HG02678 (cell line): ENCODE data around the gene NLGN1.

Experiments
- ATAC-seq: cut with Tn5 transposase; IDR thresholded peaks from one replicate; pipeline ENCODE4 v1.9.1; 2021; ENCODE audit warnings: mild to moderate bottlenecking, moderate library complexity; ENCODE audit not compliant: unreplicated experiment

Gene NLGN1

GRCh38 chr3:173706630-173707029 lies 309.1 kb downstream of the NLGN1 start:
- ATAC-seq, result no peak

- ATAC-seq, result no peak
These were observed 310.6 kb downstream of the NLGN1 start for GRCh38 chr3:173708191-173708590.

- no peak for ATAC-seq
These were observed 311.5 kb downstream of the NLGN1 start for GRCh38 chr3:173709026-173709425.

- ATAC-seq, result no peak
These were observed 314.1 kb downstream of the NLGN1 start for GRCh38 chr3:173711619-173712018.

- ATAC-seq, result no peak
These were observed 322.0 kb downstream of the NLGN1 start for GRCh38 chr3:173719585-173719984.

GRCh38 chr3:173725507-173725906 lies 328.0 kb downstream of the NLGN1 start:
- no peak for ATAC-seq

GRCh38 chr3:173730391-173730790 lies 332.8 kb downstream of the NLGN1 start:
- ATAC-seq, result no peak

GRCh38 chr3:173732237-173732636 lies 334.7 kb downstream of the NLGN1 start:
- ATAC-seq, result no peak

- ATAC-seq, result no peak
These were observed 335.6 kb downstream of the NLGN1 start for GRCh38 chr3:173733029-173733652.

GRCh38 chr3:173734473-173734872 lies 336.9 kb downstream of the NLGN1 start:
- no peak for ATAC-seq

GRCh38 chr3:173734895-173735294 lies 337.4 kb downstream of the NLGN1 start:
- no peak for ATAC-seq

GRCh38 chr3:173735841-173736240 lies 338.3 kb downstream of the NLGN1 start:
- no peak for ATAC-seq

GRCh38 chr3:173737167-173737808 lies 339.7 kb downstream of the NLGN1 start:
- ATAC-seq, result no peak

- ATAC-seq, result no peak
These were observed 342.2 kb downstream of the NLGN1 start for GRCh38 chr3:173739726-173740125.

- ATAC-seq, result no peak
These were observed 344.9 kb downstream of the NLGN1 start for GRCh38 chr3:173742491-173742890.

- ATAC-seq, result no peak
These were observed 345.6 kb downstream of the NLGN1 start for GRCh38 chr3:173743111-173743510.

GRCh38 chr3:173743516-173743915 lies 346.0 kb downstream of the NLGN1 start:
- ATAC-seq, result no peak

GRCh38 chr3:173744479-173744878 lies 346.9 kb downstream of the NLGN1 start:
- ATAC-seq, result no peak

- ATAC-seq, result no peak
These were observed 347.4 kb downstream of the NLGN1 start for GRCh38 chr3:173744895-173745294.

- no peak for ATAC-seq
These were observed 348.6 kb downstream of the NLGN1 start for GRCh38 chr3:173745952-173746682.

- no peak for ATAC-seq
These were observed 349.9 kb downstream of the NLGN1 start for GRCh38 chr3:173747427-173747826.

GRCh38 chr3:173748105-173748504 lies 350.6 kb downstream of the NLGN1 start:
- no peak for ATAC-seq
